ENCODE data around the gene CHI3L1.

Gene CHI3L1

GRCh38 chr1:203133970-203134725 lies 52.4 kb downstream of the CHI3L1 start:
- no peak for DNase-seq (ENCODE audit: low read depth in 3 of 3)

GRCh38 chr1:203131548-203132200 lies 54.8 kb downstream of the CHI3L1 start:
- no peak for DNase-seq (ENCODE audit: low read depth in 3 of 3)

DNA sequence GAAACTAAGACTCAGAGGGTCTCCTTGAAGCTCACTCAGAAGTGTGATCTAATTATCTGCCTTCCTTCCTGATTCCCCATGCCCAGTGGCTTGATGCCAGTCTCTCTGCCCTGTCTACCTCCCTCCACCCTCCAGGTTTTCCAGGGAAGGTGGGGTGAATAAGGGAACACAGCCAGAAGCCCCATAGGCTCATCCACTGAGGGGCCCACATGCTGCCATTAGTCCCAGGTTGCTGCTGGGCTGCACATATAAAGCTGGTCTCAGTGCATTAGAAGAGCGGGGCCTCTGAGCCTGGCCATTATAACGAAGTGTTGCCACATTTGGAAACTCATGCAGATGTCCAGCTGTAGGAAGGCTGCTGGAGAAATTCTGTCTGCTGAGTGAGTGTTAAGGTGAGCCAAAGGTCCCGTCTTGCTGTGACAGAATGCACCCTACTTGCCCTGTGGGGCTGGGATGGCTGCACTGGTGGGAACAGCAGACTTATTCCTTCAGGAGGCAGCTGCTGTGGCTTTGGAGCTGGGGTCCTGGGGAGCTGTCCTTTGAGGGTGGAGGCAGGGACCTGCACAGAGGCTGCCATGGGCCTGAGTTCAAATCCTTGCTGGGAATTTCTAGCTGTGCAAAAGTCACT lies 56.0 kb downstream of the CHI3L1 start:
- no peak for DNase-seq (ENCODE audit: low read depth in 3 of 3)

DNA sequence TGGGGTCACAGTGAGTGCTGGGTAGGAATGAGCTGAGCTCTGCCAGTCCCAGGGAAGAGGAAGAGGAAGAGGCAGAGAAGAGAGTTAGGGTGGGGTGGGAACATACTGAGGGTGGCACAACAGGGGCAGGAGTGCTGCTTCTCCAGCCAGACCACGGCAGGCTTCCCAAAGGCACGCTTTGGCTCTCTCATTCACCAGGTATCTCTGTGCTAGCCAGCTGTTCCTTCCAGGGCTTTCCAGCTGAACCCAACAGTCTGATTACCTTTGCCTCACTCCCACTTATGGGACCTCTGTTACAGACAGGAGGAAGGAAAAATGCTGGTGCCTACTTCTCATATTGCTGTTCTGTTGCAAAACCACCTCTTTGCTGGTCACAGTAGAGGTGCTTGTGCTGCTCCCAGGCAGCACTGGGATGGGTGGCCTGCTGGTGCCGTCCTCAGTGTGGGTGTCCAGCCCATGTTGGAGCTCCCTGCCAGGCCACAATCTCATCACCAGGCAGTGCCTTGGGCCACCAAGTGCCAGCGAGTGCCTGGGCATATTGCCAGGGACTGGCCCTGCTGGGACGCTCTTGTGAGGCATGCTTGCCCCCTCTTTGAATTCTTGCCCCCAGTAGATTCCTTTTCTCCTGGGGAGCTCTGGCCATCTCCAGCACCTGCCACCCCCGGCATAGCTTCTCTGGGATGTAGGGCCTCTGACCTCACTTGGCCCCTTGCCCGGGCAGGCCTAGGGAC lies 56.8 kb downstream of the CHI3L1 start:
- no peak for DNase-seq (ENCODE audit: low read depth in 3 of 3)
